Endothelial cell of umbilical vein (primary cell): Measurements from ENCODE around the gene RNF133.

ENCODE experiments used
- EZH2 ChIP-seq: IDR thresholded peaks from 2 replicates; pipeline ENCODE4 v1.6.1; 2012; ENCODE audit warnings: borderline replicate concordance, low read depth, mild to moderate bottlenecking, moderate library complexity, low read length, inconsistent platforms; ENCODE audit not compliant: severe bottlenecking
- TF ChIP-seq, protein P1 (sequence below): IDR thresholded peaks from 2 replicates; pipeline ENCODE4 v1.6.1; 2011; ENCODE audit not compliant: insufficient read depth, insufficient read length
- TF ChIP-seq, protein P2 (sequence below), 2 donors: IDR thresholded peaks; 1 replicate in 1 of 2; 2 replicates in 1 of 2; pipeline ENCODE4 v1.5.1; 2011; ENCODE audit warnings: low read length in 2 of 2, mild to moderate bottlenecking in 2 of 2, moderate library complexity in 2 of 2, control low read depth in 1 of 2, inconsistent platforms in 1 of 2, low read depth in 1 of 2; ENCODE audit not compliant: insufficient read depth in 1 of 2; ENCODE audit errors: extremely low read depth in 1 of 2

DNA sequence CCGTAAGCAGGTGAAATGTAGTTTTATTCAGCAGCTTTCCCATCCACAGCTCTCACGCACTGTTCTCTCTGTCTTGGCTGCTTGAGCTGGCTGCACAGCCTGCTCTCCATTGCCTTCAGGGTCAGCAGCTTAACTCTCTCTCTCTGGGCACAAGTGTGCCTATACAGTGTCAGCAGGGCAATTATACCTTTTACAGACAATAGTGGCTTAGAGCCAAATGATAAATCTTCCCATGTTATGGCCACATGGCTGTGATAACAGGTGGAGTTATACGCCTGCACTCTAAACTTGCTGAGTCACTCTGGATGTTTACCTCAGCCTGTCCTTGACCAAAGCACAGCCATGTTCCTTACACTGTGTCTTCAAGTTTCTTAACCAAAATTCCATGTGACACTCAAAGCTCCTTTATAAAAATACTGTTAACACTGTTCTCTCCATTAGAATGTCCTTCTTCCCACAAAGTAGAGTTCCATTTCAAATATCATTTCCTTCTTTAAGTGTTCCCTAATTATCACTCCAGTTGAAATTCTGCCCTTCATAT, 6.1 kb downstream of the RNF133 start:
- TF ChIP-seq, protein P1, sequence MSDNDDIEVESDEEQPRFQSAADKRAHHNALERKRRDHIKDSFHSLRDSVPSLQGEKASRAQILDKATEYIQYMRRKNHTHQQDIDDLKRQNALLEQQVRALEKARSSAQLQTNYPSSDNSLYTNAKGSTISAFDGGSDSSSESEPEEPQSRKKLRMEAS, result no peak
- TF ChIP-seq EZH2, result no peak
- TF ChIP-seq, protein P2, sequence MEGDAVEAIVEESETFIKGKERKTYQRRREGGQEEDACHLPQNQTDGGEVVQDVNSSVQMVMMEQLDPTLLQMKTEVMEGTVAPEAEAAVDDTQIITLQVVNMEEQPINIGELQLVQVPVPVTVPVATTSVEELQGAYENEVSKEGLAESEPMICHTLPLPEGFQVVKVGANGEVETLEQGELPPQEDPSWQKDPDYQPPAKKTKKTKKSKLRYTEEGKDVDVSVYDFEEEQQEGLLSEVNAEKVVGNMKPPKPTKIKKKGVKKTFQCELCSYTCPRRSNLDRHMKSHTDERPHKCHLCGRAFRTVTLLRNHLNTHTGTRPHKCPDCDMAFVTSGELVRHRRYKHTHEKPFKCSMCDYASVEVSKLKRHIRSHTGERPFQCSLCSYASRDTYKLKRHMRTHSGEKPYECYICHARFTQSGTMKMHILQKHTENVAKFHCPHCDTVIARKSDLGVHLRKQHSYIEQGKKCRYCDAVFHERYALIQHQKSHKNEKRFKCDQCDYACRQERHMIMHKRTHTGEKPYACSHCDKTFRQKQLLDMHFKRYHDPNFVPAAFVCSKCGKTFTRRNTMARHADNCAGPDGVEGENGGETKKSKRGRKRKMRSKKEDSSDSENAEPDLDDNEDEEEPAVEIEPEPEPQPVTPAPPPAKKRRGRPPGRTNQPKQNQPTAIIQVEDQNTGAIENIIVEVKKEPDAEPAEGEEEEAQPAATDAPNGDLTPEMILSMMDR (IDR thresholded peaks at IDR 0.05; ENCODE audit: extremely low read depth in 1 of 2, insufficient read depth in 1 of 2, low read depth in 1 of 2, low read length in 2 of 2), result no peak
